Osteocyte (in vitro differentiated cells): ENCODE measurements around the gene ST6GALNAC2. TPM values are rescaled to one million over a fixed set of nuclear protein-coding genes. Genes with fewer than 3 reads are reported as not detected.
"Not testable (repeated sequence)": the region's sequence is repeated elsewhere in the genome, so short reads cannot be mapped to it uniquely, and the experiment has no call there.

ENCODE experiments used
- DNase-seq: peaks from one replicate; pipeline ENCODE4 v3.0.0; 2021; ENCODE audit warnings: mixed read lengths; ENCODE audit not compliant: unreplicated experiment; ENCODE audit errors: extremely low spot score
- H3K27ac Mint-ChIP-seq: one replicate; pipeline ENCODE4 v1.8.0; 2021; ENCODE audit warnings: mild to moderate bottlenecking, mixed read lengths; ENCODE audit not compliant: unreplicated experiment
- H3K27me3 Mint-ChIP-seq: one replicate; pipeline ENCODE4 v1.8.0; 2021; ENCODE audit warnings: mixed read lengths; ENCODE audit not compliant: unreplicated experiment
- H3K36me3 Mint-ChIP-seq: one replicate; pipeline ENCODE4 v1.8.0; 2021; ENCODE audit warnings: mixed read lengths; ENCODE audit not compliant: unreplicated experiment
- H3K4me1 Mint-ChIP-seq: one replicate; pipeline ENCODE4 v1.8.0; 2021; ENCODE audit warnings: mixed read lengths; ENCODE audit not compliant: unreplicated experiment
- H3K4me3 Mint-ChIP-seq: one replicate; pipeline ENCODE4 v1.8.0; 2021; ENCODE audit warnings: mild to moderate bottlenecking, moderate library complexity, mixed read lengths; ENCODE audit not compliant: unreplicated experiment
- H3K9me3 Mint-ChIP-seq: one replicate; pipeline ENCODE4 v1.8.0; 2021; ENCODE audit warnings: mixed read lengths; ENCODE audit not compliant: unreplicated experiment
- CTCF ChIP-seq: fragments of 200-600 bp; sonication (generic); IDR thresholded peaks from 2 replicates; pipeline ENCODE4 v1.5.0; 2021; ENCODE audit warnings: antibody characterized with exemption, mild to moderate bottlenecking, moderate library complexity
- total RNA-seq: library from RNA; stranded (reverse); gene quantifications from 2 replicates; pipeline ENCODE4 v1.2.1, GENCODE V29; 2021

ST6GALNAC2 gene
- total RNA-seq, 1 donor from 2014 or later: 3.3 TPM

- TF ChIP-seq CTCF: no peak
- DNase-seq: no peak
- H3K9me3 Mint-ChIP-seq: no peaks in the 10 kb centered on the region
- peaks cover 18% of the 10 kb centered on the region for H3K36me3 Mint-ChIP-seq
- H3K4me3 Mint-ChIP-seq: no peak overlapping the region
- H3K4me1 Mint-ChIP-seq: peaks cover 14% of the 10 kb centered on the region
- no peaks in the 10 kb centered on the region for H3K27me3 Mint-ChIP-seq
- H3K27ac Mint-ChIP-seq: no peak overlapping the region
These were observed 18.6 kb downstream of the ST6GALNAC2 start for GRCh38 chr17:76566988-76567431.

GRCh38 chr17:76566613-76566943 lies 19.1 kb downstream of the ST6GALNAC2 start:
- TF ChIP-seq CTCF: no peak
- Mint-ChIP-seq H3K4me1 (peaks cover 16% of the 10 kb centered on the region), H3K27ac (no peak overlapping the region), H3K4me3 (no peak overlapping the region), H3K27me3 (no peaks in the 10 kb centered on the region), H3K9me3 (no peaks in the 10 kb centered on the region), H3K36me3 (peaks cover 20% of the 10 kb centered on the region)
- DNase-seq: no peak

- Mint-ChIP-seq H3K4me3 (no peak overlapping the region), H3K36me3 (peaks cover 22% of the 10 kb centered on the region), H3K4me1 (peaks cover 17% of the 10 kb centered on the region), H3K27ac (no peak overlapping the region), H3K27me3 (no peaks in the 10 kb centered on the region), H3K9me3 (no peaks in the 10 kb centered on the region)
- no peak for TF ChIP-seq CTCF
- DNase-seq: no peak
These were observed 19.7 kb downstream of the ST6GALNAC2 start for GRCh38 chr17:76565728-76566612.

GRCh38 chr17:76564991-76565727 lies 20.5 kb downstream of the ST6GALNAC2 start:
- H3K36me3 Mint-ChIP-seq: peaks cover 22% of the 10 kb centered on the region
- DNase-seq, H3K27me3 Mint-ChIP-seq, H3K4me3 Mint-ChIP-seq, H3K9me3 Mint-ChIP-seq, H3K27ac Mint-ChIP-seq: not testable (repeated sequence)
- peaks cover 17% of the 10 kb centered on the region for H3K4me1 Mint-ChIP-seq

- H3K27ac Mint-ChIP-seq, H3K9me3 Mint-ChIP-seq, H3K4me3 Mint-ChIP-seq, H3K27me3 Mint-ChIP-seq, DNase-seq: not testable (repeated sequence)
- H3K4me1 Mint-ChIP-seq: peaks cover 28% of the 10 kb centered on the region
- H3K36me3 Mint-ChIP-seq: peaks cover 25% of the 10 kb centered on the region
These were observed 22.3 kb downstream of the ST6GALNAC2 start for GRCh38 chr17:76563359-76563758.

- no peak for DNase-seq
- no peaks in the 10 kb centered on the region for H3K9me3 Mint-ChIP-seq
- no peak overlapping the region for H3K4me3 Mint-ChIP-seq
- H3K27ac Mint-ChIP-seq: no peak overlapping the region
- H3K4me1 Mint-ChIP-seq: peaks cover 28% of the 10 kb centered on the region
- no peaks in the 10 kb centered on the region for H3K27me3 Mint-ChIP-seq
- H3K36me3 Mint-ChIP-seq: peaks cover 25% of the 10 kb centered on the region
- no peak for TF ChIP-seq CTCF
These were observed 22.9 kb downstream of the ST6GALNAC2 start for GRCh38 chr17:76562734-76563148.
